GM18507 (cell line): Measurements from ENCODE around the gene KMT2B.
"Not testable (repeated sequence)": the region's sequence is repeated elsewhere in the genome, so short reads cannot be mapped to it uniquely, and the experiment has no call there.

Experiments used
- DNase-seq: peaks from one replicate; pipeline ENCODE4 v3.0.0; 2011; ENCODE audit warnings: low read depth; ENCODE audit not compliant: insufficient read length; ENCODE audit errors: extremely low spot score
- FAIRE-seq: peaks from 2 replicates; lab custom pipeline; 2011; peaks lifted over from hg19 to GRCh38; lab: Jason Lieb, UNC

KMT2B gene

GRCh38 chr19:35752746-35753350 is 35.0 kb downstream of the KMT2B start:
- no peak for DNase-seq
- no peak for FAIRE-seq

GRCh38 chr19:35753634-35754369 is 36.0 kb downstream of the KMT2B start:
- FAIRE-seq (no peak), DNase-seq (no peak)

- DNase-seq: no peak
- FAIRE-seq: no peak
These were observed 36.7 kb downstream of the KMT2B start for GRCh38 chr19:35754370-35755130.

DNA sequence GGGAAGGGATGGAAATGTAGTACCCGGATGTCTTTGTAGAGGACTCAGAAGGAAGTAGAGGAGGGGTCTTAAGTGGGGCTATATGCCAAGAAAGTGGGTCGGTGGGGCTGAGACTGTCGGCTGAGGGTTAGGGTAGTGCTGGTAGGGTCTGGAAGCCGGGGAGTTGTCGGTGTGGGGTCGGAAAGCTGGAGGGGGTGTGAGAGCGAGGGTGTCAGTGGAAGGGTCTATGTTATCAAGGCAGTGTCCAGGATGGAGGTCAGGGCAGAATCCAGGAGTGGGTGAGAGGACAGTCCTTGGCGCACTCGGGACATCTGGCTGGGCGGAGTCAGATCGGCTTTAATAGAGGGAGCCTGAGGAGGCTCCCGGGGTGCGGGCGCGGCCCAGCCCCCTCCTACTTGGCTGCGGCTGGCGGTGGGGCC is 37.3 kb downstream of the KMT2B start:
- DNase-seq (no peak), FAIRE-seq (no peak)

DNA sequence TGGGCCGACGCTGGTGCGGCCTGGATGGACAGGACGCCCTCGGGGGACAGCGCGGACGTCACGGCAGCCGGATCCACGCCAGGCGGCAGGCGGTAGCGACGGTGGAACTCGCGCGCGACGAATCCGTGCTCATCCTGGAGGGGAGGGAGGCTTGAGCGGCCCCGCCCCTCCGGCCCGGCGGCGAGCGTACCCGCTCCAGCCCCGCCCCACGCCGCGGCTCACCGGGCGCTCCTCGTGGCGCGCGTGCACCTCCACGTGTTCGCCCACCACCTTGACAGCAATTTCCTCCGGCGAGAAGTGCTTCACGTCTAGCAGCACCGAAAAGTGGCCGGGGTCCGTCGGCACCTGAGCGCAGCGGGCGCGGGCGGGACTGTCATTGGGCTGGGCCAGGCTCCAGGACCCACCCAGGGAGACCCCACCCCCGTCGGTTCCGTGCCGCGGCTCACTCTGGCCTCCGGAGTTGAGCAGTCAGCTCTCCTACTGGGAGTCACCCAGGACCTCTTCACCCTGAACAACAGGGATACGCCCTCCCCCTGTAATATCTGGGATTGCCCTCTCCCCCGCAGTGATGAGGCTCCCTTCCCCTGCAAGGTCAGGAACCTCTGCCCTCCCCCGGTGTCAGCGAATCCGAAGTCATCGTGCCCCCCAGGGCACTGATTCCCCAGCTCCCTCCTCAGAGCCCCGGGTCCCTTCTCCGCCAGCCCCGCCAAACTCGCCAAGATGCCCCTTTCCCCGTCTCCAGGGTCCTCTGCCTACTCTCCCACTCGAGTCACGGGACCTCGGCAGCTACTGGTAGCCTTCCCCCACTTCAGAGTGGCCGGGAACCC is 38.0 kb downstream of the KMT2B start:
- DNase-seq: no peak
- FAIRE-seq: no peak

GRCh38 chr19:35756377-35757230 is 38.8 kb downstream of the KMT2B start, which contains the start of gene HSPB6:
Gene HSPB6, minus strand, starts transcription at chr19:35757029. Its CDS starts 21 bp downstream, at chr19:35757008.
- DNase-seq (no peak), FAIRE-seq (no peak)

GRCh38 chr19:35757231-35757748 is 39.5 kb downstream of the KMT2B start:
- FAIRE-seq (no peak), DNase-seq (no peak)

DNA sequence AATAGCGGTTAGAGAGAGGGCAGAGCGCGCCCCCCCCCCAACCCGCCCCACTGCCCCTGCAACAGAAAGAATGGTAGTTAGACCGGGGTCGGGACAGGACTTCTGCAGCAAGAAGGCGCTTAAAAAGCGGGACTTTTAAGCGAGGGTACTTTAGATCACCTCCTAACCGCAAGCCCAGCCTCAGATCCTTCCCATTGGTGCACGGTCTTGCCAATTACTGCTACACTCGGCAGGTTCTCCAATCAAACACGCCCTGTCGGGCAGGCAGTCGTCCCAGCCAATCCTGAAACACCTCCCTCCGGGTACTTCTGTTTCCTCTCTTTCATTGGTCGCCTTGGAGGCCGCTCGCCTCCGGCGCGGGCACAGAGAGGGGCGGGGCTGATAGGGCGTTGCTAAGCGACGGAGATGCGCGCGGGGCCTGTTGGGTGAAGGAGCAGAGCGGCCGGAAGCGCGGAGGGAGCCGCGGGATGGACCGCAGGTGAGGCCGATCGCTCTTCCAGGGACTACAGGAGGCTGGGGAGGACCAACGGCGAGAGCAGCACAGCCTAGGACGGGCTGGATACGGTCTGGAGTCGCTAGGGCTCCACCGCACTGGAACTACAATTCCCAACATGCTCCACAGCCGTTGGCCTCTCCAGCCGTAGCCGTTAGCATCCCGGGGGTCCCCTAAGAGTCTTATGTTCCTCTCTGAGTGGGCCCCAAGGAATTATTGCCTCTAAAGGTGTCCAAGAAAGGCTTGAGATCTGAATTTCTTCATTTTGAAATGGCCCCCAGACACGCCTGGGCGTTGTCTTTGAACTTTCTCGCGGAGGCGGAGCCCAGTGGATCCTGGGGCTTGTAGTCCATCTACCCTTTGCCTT is 40.2 kb downstream of the KMT2B start, which contains the start of gene PROSER3:
Gene PROSER3 (plus strand): TSS at position 428 of the 860 bp plus-strand sequence. CDS start 40 bp downstream, at position 468.
- peak; percentile 100 for FAIRE-seq
- DNase-seq: peak; percentile 96

GRCh38 chr19:35759697-35760096 is 41.9 kb downstream of the KMT2B start:
- DNase-seq (no peak), FAIRE-seq (no peak)

DNA sequence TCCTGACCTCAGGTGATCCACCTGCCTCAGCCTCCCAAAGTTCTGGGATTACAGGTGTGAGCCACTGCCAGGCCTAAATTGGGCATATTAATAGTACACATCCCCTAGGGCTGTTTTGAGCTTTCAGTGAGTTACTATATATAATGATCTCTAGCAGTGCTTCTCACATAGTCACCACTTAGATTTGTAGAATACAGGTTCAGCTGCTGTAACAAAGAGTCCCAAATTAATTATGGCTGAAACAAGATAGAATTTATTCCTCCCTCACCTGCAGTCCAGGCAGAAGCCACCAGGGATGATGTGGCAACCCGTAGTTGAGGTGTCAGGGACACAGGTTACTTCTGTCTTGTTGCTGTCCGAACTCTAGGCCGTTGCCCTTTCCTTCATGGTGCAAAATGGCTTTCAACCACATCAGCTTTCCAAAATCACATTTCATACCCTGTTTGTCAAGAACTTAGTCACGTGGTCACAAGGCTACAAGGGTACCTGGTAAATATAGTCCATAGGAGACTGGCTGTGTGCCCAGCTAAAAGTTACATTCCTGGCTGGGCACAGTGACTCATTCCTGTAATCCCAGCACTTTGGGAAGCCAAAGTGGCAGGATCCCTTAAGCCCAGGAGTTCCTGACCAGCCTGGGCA is 43.0 kb downstream of the KMT2B start:
- DNase-seq (no peak), FAIRE-seq (no peak)

DNA sequence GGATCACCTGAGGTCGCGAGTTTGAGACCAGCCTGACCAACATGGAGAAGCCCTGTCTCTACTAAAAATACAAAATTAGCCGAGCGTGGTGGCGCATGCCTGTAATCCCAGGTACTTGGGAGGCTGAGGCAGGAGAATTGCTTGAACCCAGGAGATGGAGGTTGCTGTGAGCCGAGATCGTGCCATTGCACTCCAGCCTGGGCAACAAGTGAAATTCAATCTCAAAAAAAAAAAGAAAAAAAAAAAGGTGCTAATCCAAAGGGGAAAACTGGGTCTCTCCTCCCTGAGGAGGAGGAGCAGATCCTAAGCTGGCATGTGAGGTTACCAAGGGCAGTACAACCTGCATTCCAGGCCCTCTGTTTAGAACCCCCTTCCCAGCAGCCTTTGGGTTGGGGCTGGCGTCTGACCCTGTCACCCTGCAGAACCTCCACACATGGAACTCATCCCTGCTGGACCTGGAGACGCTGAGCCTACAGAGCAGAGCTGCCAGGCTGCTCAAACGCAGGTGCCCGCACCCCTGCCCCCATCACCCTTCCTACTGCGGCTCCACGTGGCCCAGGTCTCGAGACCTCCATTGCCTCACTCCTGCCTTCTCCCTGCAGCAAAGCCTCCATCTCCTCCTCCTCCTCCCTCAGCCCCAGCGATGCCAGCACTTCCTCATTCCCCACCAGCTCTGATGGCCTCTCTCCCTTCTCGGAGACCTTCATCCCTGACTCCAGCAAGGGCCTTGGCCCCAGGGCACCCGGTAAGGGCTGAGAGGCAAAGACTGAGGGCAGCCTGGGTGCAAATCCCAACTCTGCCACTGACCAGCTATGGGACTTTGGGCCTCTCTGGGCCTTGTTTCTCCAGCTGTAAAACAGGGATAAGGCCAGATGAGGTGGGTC is 46.9 kb downstream of the KMT2B start:
- DNase-seq (no peak), FAIRE-seq (no peak)

DNA sequence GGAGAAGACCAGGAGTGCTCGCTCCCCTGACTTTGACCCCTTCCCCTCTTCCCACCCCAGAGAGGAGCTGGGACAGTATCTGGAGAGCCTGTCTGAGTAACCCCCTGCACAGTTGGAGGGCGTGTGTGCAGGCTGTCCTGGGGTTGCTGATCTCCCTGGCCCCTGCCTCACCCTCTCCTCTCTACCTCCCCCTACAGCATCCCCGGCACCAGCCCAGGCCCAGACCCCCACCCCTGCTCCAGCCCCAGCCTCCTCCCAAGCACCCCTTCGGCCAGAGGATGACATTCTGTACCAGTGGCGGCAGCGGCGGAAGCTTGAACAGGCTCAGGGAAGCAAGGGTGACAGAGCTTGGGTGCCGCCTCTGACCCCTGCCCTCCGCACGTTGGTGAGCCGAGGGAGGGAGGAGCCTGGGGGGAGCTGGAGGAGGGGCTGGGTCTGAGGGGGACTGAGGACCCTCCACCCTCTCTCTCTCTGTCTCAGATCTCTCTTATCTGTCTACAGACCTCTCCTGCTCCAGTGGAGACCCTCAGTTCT is 48.8 kb downstream of the KMT2B start:
- FAIRE-seq: no peak

GRCh38 chr19:35767288-35768081 is 49.7 kb downstream of the KMT2B start:
- DNase-seq (no peak), FAIRE-seq (no peak)

More for the DNA sequence above, 48.8 kb downstream of the KMT2B start:
- no peak for DNase-seq

DNA sequence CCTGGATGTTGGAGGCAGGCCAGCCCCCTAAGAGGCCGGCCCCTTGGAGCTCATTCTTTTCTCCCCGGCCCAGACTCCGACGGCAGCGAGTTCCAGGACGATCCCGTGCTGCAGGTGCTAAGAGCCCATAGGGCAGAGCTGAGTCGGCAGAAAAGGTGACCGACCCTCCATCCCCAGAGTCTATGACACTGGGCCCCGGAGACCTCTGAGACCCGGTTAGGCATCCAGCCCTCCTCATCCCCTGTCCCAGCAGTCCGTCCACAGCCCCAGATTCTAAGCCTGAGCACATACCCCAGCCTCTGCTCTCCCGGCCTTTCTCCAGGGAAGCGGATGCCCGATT is 50.2 kb downstream of the KMT2B start:
- FAIRE-seq: no peak

GRCh38 chr19:35772362-35772761 is 54.6 kb downstream of the KMT2B start:
- not testable (repeated sequence) for DNase-seq, FAIRE-seq

More for the DNA sequence above, 50.2 kb downstream of the KMT2B start:
- no peak for DNase-seq
